GM23248 (cell line): ENCODE results near the gene C1QL2. TPM values are rescaled to one million over a fixed set of nuclear protein-coding genes. Genes with fewer than 3 reads are reported as not detected.

Experiments used
- DNase-seq: peaks from one replicate; pipeline ENCODE4 v3.0.0-alpha.2; 2015
- H2AFZ ChIP-seq: fragments of 200-600 bp; sonication (generic); 2 replicates; pipeline ENCODE4 v1.6.1; 2016; ENCODE audit warnings: antibody characterized with exemption
- H3F3A ChIP-seq: fragments of 200-600 bp; sonication (generic); 2 replicates; pipeline ENCODE4 v1.6.1; 2016; ENCODE audit warnings: mild to moderate bottlenecking, antibody characterized with exemption, mixed run types; ENCODE audit not compliant: insufficient read depth
- H3K27ac ChIP-seq: fragments of 200-600 bp; sonication (generic); 2 replicates; pipeline ENCODE4 v1.5.1; 2016; ENCODE audit warnings: mild to moderate bottlenecking
- H3K27me3 ChIP-seq: fragments of 200-600 bp; sonication (generic); replicated peaks from 2 replicates; pipeline ENCODE4 v1.6.1; 2016; ENCODE audit warnings: mild to moderate bottlenecking; ENCODE audit not compliant: insufficient read depth
- H3K36me3 ChIP-seq: fragments of 200-600 bp; sonication (generic); 2 replicates; pipeline ENCODE4 v1.6.1; 2016; ENCODE audit warnings: low read depth, mild to moderate bottlenecking
- H3K4me1 ChIP-seq: fragments of 200-600 bp; sonication (generic); 2 replicates; pipeline ENCODE4 v1.6.1; 2016; ENCODE audit warnings: mild to moderate bottlenecking; ENCODE audit not compliant: insufficient read depth
- H3K4me2 ChIP-seq: fragments of 200-600 bp; sonication (generic); one replicate; pipeline ENCODE4 v1.6.1; 2016; ENCODE audit warnings: mild to moderate bottlenecking; ENCODE audit not compliant: unreplicated experiment
- H3K4me3 ChIP-seq: fragments of 200-600 bp; sonication (generic); 2 replicates; pipeline ENCODE4 v1.5.1; 2016; ENCODE audit warnings: mild to moderate bottlenecking
- H3K79me2 ChIP-seq: fragments of 200-600 bp; sonication (generic); 2 replicates; pipeline ENCODE4 v1.6.1; 2016; ENCODE audit warnings: mild to moderate bottlenecking; ENCODE audit not compliant: insufficient read depth
- H3K9ac ChIP-seq: fragments of 200-600 bp; sonication (generic); 2 replicates; pipeline ENCODE4 v1.6.1; 2016; ENCODE audit warnings: mild to moderate bottlenecking
- H3K9me2 ChIP-seq: fragments of 200-600 bp; sonication (generic); 2 replicates; pipeline ENCODE4 v1.6.1; 2016; ENCODE audit warnings: mixed run types, mild to moderate bottlenecking, moderate library complexity; ENCODE audit not compliant: insufficient read depth
- H3K9me3 ChIP-seq: fragments of 200-600 bp; sonication (generic); one replicate; pipeline ENCODE4 v1.6.1; 2017; ENCODE audit warnings: low read depth
- H4K20me1 ChIP-seq: fragments of 200-600 bp; sonication (generic); 2 replicates; pipeline ENCODE4 v1.6.0; 2016; ENCODE audit not compliant: insufficient read depth
- EZH2 ChIP-seq: fragments of 200-600 bp; sonication (generic); IDR thresholded peaks from 2 replicates; pipeline ENCODE4 v1.6.1; 2018; ENCODE audit warnings: antibody characterized with exemption, mild to moderate bottlenecking; ENCODE audit not compliant: insufficient read depth, poor library complexity, severe bottlenecking
- EZH2phosphoT487 ChIP-seq: fragments of 200-600 bp; sonication (generic); IDR thresholded peaks from 2 replicates; pipeline ENCODE4 v1.6.1; 2018; ENCODE audit warnings: antibody characterized with exemption, moderate library complexity, mild to moderate bottlenecking, low read depth; ENCODE audit not compliant: insufficient read depth
- WGBS, 2 experiments: methylation state at CpG; one replicate each; pipeline ENCODE4 v1.1.6; 2015 to 2017; ENCODE audit warnings: low lambda C conversion rate in 2 of 2, low coverage in 1 of 2; ENCODE audit errors: missing lambda C conversion rate in 2 of 2; 5-methylcytosine and 5-hydroxymethylcytosine counted together
- in situ Hi-C: fragments of 300-500 bp; cut with MboI; formaldehyde crosslinking; loops from 2 replicates; pipeline ENCODE4 v1.15.0; 2020
- polyA plus RNA-seq: library from polyadenylated mRNA; unstranded; fragments of >200 nt; fragmentation: Nextera tagmentation; extraction: Ambion mirVana; gene quantifications from 2 replicates; pipeline ENCODE4 v1.2.1, GENCODE V29; 2016
- total RNA-seq: library from RNA; depleted of rRNA; stranded (reverse); fragments of >200 nt; shearing (Covaris generic); gene quantifications from 2 replicates; pipeline ENCODE4 v1.2.3, GENCODE V29; 2014

C1QL2 gene
- total and polyA plus RNA-seq, 2 experiments from 2014 or later, result not detected

GRCh38 chr2:119156105-119156890 is 2.3 kb downstream of the C1QL2 start:
- TF ChIP-seq EZH2, result peak; percentile 21
- peak; percentile 46; the same call in 1 of the 2 replicates for TF ChIP-seq EZH2phosphoT487
- no peak overlapping the region for H3K9ac ChIP-seq
- 4% methylated on average over 37 to 40 of the region's 40 CpGs for WGBS, 2 experiments
- no peaks in the 10 kb centered on the region for H3K79me2 ChIP-seq
- no peak overlapping the region for H3K4me2 ChIP-seq
- in situ Hi-C loops, result no loop called here
- H3K27me3 ChIP-seq, result peaks cover 95% of the 10 kb centered on the region
- no peak overlapping the region for H3K27ac ChIP-seq
- H3K4me3 ChIP-seq, result no peak overlapping the region
- no peak overlapping the region for H2AFZ ChIP-seq
- H3K9me2 ChIP-seq, result no peaks in the 10 kb centered on the region
- no peaks in the 10 kb centered on the region for H3K9me3 ChIP-seq
- H3F3A ChIP-seq, result no peaks in the 10 kb centered on the region
- peak; percentile 11 for DNase-seq
- no peaks in the 10 kb centered on the region for H4K20me1 ChIP-seq
- no peaks in the 10 kb centered on the region for H3K4me1 ChIP-seq
- no peaks in the 10 kb centered on the region for H3K36me3 ChIP-seq

DNA sequence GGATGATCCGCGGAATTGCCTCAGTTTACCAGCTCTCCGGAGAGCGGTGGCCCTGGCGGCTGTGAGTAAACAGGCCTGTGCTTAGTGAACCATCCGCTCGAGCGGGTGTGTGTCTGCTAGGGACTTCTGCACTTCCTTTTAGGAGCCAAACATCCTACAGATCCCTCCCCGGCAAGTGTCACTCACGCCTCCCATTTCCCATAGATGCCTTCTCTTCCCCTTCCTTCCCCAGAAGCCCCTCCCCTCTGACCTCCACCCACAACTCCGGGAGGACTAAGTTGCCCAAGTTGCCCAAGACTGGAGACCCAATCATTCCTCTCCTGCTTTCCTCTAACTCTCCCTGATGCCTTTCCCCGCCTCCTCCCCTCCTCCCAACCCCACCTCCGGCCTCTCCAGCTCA is 2.9 kb downstream of the C1QL2 start:
- in situ Hi-C loops, result no loop called here

DNA sequence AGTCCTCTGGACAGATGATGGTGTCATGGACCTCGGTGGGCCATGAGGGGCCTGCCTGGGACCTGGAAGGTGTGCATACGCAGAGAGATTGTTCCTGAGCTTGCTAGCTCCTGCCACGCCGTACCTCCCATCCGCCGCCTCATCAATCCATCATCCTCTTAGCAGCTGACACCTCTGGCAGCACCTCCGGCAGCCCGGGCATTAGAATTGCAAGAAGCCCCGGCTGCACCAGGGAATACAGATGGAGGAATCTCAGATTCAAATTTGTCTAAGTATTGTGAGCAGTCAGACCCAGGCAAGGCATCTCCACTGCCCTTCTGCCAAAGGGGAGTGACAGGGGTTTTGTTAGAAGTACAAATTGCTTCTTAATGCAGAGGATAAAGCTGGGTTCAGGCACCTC is 4.5 kb downstream of the C1QL2 start:
- WGBS, 2 experiments, result 22 to 28% methylated on average over 9 of the region's 9 CpGs

More for the DNA sequence above, 2.9 kb downstream of the C1QL2 start:
- no peaks in the 10 kb centered on the region for H3K9me2 ChIP-seq
- no peak for DNase-seq
- no peaks in the 10 kb centered on the region for H3K9me3 ChIP-seq
- H3K27ac ChIP-seq, result no peak overlapping the region
- no peaks in the 10 kb centered on the region for H3K36me3 ChIP-seq
- no peaks in the 10 kb centered on the region for H3K79me2 ChIP-seq
- H3F3A ChIP-seq, result no peaks in the 10 kb centered on the region
- H3K4me1 ChIP-seq, result no peaks in the 10 kb centered on the region
- WGBS, 2 experiments, result 2 to 5% methylated on average over 12 to 13 of the region's 13 CpGs
- no peak for TF ChIP-seq EZH2phosphoT487
- no peak for TF ChIP-seq EZH2
- H4K20me1 ChIP-seq, result no peaks in the 10 kb centered on the region
- no peak overlapping the region for H3K9ac ChIP-seq
- H3K4me3 ChIP-seq, result no peak overlapping the region
- no peak overlapping the region for H2AFZ ChIP-seq
- peaks cover 95% of the 10 kb centered on the region for H3K27me3 ChIP-seq
- no peak overlapping the region for H3K4me2 ChIP-seq

DNA sequence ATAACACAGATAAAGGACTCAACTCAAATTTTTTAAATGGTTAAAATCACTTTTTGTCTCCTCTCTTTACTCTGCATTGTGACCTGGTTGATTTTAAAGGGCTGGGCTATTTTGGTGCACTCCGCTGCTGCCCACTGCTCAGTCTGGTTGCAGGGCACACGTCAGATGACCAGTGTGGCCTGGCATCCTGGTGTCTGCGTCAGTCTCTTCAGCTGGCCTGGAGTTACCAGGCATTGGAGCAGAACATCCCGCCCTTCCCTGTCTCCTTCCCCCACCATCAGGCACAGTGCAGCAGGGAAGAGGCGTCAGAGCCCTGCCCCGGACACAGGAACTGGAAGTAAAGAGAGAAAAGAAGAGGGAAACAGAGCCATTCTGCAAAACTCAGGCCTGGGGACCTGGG is 8.9 kb downstream of the C1QL2 start:
- Histone ChIP-seq H3K27me3 (peaks cover 62% of the 10 kb centered on the region), H3K4me1 (no peaks in the 10 kb centered on the region), H4K20me1 (no peaks in the 10 kb centered on the region), H3K9ac (no peak overlapping the region), H3K36me3 (no peaks in the 10 kb centered on the region), H3K4me2 (no peak overlapping the region), H3F3A (no peaks in the 10 kb centered on the region), H3K9me2 (no peaks in the 10 kb centered on the region), H3K9me3 (no peaks in the 10 kb centered on the region), H3K4me3 (no peak overlapping the region), H3K79me2 (no peaks in the 10 kb centered on the region), H2AFZ (no peak overlapping the region), H3K27ac (no peak overlapping the region)
- WGBS, 2 experiments, result 34 to 39% methylated on average over 6 of the region's 6 CpGs
- no peak for DNase-seq
- in situ Hi-C loops, result no loop called here
- TF ChIP-seq EZH2phosphoT487 (no peak), EZH2 (no peak)

More for the DNA sequence above, 4.5 kb downstream of the C1QL2 start:
- Histone ChIP-seq H3K36me3 (no peaks in the 10 kb centered on the region), H3K9me3 (no peaks in the 10 kb centered on the region), H3K27me3 (peaks cover 86% of the 10 kb centered on the region), H3K9me2 (no peaks in the 10 kb centered on the region), H3K27ac (no peak overlapping the region), H3K4me3 (no peak overlapping the region), H2AFZ (no peak overlapping the region), H4K20me1 (no peaks in the 10 kb centered on the region), H3K4me1 (no peaks in the 10 kb centered on the region), H3K4me2 (no peak overlapping the region), H3K9ac (no peak overlapping the region), H3F3A (no peaks in the 10 kb centered on the region), H3K79me2 (no peaks in the 10 kb centered on the region)
- in situ Hi-C loops, result no loop called here
- no peak for DNase-seq
- TF ChIP-seq EZH2 (no peak), EZH2phosphoT487 (no peak)
